ENCODE data around the gene TRIP12. TPM values are rescaled to one million over a fixed set of nuclear protein-coding genes. Genes with fewer than 3 reads are reported as not detected.

The TRIP12 gene
- total and polyA plus RNA-seq, 2 experiments from 2014 or later, result 21.5 to 133 TPM

DNA sequence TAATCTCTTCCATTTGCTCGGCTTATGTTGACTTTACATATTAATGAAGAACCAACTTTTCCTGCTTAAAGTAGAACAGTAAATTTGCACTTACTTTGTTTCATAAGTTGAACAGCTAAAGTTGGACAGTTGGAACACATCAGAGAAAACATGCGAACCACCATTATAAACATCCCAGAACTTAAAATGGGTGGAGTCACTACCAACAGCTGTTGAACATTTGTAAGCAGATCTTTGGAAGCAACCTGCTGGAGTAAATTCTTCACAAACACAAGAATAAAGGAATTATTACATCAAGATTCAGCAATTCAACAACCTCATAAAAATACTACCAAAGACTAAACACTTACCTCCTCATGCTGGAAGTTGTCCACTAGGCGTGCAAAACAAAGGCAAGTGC, 111.0 kb downstream of the TRIP12 start:
- Mint-ChIP-seq H3K4me1 (peaks cover 2% of the 10 kb centered on the region; the same call in 2 of the 3 replicates), H3K9me3 (no peaks in the 10 kb centered on the region), H3K36me3 (ENCODE audit: low read depth) (peaks cover 38% of the 10 kb centered on the region; the same call in 2 of the 3 replicates), H3K27ac (no peak overlapping the region), H3K4me3 (no peak overlapping the region), H3K27me3 (ENCODE audit: insufficient read depth, low read depth, poor library complexity) (peaks cover under 1% of the 10 kb centered on the region)
- Histone ChIP-seq H3K9me2 (ENCODE audit: insufficient read depth) (no peaks in the 10 kb centered on the region), H3F3A (replicated peaks; ENCODE audit: low read depth) (no peaks in the 10 kb centered on the region), H3K36me3 (ENCODE audit: insufficient read depth) (peaks cover 12% of the 10 kb centered on the region; the same call in 1 of the 2 replicates), H3K4me3 (no peak overlapping the region), H3K27me3 (ENCODE audit: insufficient read depth) (no peaks in the 10 kb centered on the region), H3K79me2 (replicated peaks; ENCODE audit: insufficient read depth) (peaks cover 6% of the 10 kb centered on the region), H3K27ac (ENCODE audit: low read depth) (no peak overlapping the region), H2AFZ (no peak overlapping the region), H3K4me1 (ENCODE audit: insufficient read depth) (no peaks in the 10 kb centered on the region; the same call in 1 of the 2 replicates), H3K4me2 (no peak overlapping the region), H4K20me1 (replicated peaks; ENCODE audit: insufficient read depth) (0 out of 2 replicates have a peak, but pooled peaks cover 4% of the 10 kb centered on the region)
- no peak for DNase-seq (ENCODE audit: low spot score)
- no peak for TF ChIP-seq ZNF462 (CRISPR knock-in tag; IDR thresholded peaks at IDR 0.05)
- TF ChIP-seq JUNB (IDR thresholded peaks at IDR 0.05; ENCODE audit: unreplicated experiment), result no peak
- TF ChIP-seq, protein P1, sequence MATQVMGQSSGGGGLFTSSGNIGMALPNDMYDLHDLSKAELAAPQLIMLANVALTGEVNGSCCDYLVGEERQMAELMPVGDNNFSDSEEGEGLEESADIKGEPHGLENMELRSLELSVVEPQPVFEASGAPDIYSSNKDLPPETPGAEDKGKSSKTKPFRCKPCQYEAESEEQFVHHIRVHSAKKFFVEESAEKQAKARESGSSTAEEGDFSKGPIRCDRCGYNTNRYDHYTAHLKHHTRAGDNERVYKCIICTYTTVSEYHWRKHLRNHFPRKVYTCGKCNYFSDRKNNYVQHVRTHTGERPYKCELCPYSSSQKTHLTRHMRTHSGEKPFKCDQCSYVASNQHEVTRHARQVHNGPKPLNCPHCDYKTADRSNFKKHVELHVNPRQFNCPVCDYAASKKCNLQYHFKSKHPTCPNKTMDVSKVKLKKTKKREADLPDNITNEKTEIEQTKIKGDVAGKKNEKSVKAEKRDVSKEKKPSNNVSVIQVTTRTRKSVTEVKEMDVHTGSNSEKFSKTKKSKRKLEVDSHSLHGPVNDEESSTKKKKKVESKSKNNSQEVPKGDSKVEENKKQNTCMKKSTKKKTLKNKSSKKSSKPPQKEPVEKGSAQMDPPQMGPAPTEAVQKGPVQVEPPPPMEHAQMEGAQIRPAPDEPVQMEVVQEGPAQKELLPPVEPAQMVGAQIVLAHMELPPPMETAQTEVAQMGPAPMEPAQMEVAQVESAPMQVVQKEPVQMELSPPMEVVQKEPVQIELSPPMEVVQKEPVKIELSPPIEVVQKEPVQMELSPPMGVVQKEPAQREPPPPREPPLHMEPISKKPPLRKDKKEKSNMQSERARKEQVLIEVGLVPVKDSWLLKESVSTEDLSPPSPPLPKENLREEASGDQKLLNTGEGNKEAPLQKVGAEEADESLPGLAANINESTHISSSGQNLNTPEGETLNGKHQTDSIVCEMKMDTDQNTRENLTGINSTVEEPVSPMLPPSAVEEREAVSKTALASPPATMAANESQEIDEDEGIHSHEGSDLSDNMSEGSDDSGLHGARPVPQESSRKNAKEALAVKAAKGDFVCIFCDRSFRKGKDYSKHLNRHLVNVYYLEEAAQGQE (IDR thresholded peaks at IDR 0.05; ENCODE audit: unreplicated experiment), result no peak
- TF ChIP-seq EZH2 (IDR thresholded peaks at IDR 0.05; ENCODE audit: low read depth, unreplicated experiment), result no peak
- TF ChIP-seq ZNF114 (CRISPR knock-in tag; IDR thresholded peaks at IDR 0.05), result no peak
- TF ChIP-seq POLR2AphosphoS5 (IDR thresholded peaks at IDR 0.05; ENCODE audit: low read depth), result no peak
- no peak for TF ChIP-seq CREB1 (CRISPR knock-in tag; IDR thresholded peaks at IDR 0.05; ENCODE audit: low read depth)
- no peak for TF ChIP-seq NANOG (IDR thresholded peaks at IDR 0.05; ENCODE audit: borderline replicate concordance)
- no peak for TF ChIP-seq CTCF (conservative IDR thresholded peaks at IDR 0.05; ENCODE audit: low read depth in 2 of 2)
- no peak for TF ChIP-seq ZNF331 (CRISPR knock-in tag; IDR thresholded peaks at IDR 0.05; ENCODE audit: low read depth)
- TF ChIP-seq STAT1 (IDR thresholded peaks at IDR 0.05; ENCODE audit: unreplicated experiment), result no peak
- no peak for TF ChIP-seq EZH2phosphoT487 (IDR thresholded peaks at IDR 0.05; ENCODE audit: unreplicated experiment)
- TF ChIP-seq, protein P2, sequence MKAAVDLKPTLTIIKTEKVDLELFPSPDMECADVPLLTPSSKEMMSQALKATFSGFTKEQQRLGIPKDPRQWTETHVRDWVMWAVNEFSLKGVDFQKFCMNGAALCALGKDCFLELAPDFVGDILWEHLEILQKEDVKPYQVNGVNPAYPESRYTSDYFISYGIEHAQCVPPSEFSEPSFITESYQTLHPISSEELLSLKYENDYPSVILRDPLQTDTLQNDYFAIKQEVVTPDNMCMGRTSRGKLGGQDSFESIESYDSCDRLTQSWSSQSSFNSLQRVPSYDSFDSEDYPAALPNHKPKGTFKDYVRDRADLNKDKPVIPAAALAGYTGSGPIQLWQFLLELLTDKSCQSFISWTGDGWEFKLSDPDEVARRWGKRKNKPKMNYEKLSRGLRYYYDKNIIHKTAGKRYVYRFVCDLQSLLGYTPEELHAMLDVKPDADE (IDR thresholded peaks at IDR 0.05), result no peak
- no peak for ATAC-seq

Data from GM23338 (cell line).